NCI-H2227 (cell line): Measurements from ENCODE around the gene MTFR1L.

Source experiments
- DNase-seq: peaks from one replicate; lab custom pipeline; 2025; ENCODE audit not compliant: unreplicated experiment; lab: John Stamatoyannopoulos, UW

MTFR1L gene

DNA sequence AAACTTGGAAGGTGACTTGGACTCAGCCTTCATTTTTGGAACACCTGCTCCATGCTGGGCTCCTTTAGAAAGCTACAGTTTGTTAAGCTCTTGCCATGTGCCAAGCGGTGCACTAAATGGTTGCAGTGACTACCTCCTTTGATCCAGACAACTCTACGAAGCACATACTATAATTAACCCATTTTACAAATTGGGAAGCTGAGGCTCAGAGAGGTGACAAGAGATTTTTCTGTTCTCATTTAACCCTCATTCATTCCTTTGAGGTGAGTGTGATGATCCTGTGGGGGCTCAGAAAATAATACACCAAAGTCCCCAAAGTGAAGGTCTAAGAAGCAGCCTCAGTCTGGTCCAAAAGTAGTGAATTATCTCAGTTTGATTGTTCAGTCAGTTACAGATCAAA, 57.4 kb downstream of the MTFR1L start:
- no peak for DNase-seq

DNA sequence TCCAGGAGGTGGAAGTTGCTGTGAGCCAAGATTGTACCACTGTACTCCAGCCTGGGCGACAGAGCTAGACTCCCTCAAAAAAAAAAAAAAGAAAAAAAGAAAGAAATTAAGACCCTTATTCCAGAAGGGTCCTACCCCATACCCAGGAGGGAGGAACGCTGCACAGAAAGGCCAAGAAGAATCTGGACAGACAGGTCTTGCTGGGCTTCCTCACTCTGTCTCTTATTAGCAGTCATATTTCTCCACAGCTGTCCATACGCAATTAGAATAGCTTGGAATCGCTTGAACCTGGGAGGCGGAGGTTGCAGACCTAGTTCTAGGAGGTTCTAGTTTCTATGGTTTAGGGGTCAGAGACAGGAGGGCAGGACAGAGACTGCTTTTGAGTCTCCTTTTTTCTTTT, 58.9 kb downstream of the MTFR1L start:
- no peak for DNase-seq

DNA sequence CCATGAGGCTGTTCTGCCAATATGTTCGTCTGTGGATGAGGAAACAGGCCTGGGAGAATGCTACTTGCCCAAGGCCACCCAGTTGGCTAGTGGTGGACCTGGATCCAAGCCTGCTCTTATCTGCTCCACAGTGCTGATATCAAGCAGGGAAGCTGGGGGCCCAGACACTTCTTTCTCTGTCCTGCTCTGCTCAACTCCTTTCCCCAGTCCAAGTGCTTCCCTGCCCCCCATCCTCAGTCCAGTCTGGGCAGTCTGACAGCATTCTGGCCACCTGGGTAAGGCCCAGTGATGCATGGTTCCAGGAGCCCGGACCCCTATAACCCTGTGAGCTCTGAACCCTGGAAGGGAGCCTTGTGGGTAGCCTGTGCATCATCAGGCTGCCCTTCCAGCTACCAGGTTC, 59.9 kb downstream of the MTFR1L start:
- no peak for DNase-seq

DNA sequence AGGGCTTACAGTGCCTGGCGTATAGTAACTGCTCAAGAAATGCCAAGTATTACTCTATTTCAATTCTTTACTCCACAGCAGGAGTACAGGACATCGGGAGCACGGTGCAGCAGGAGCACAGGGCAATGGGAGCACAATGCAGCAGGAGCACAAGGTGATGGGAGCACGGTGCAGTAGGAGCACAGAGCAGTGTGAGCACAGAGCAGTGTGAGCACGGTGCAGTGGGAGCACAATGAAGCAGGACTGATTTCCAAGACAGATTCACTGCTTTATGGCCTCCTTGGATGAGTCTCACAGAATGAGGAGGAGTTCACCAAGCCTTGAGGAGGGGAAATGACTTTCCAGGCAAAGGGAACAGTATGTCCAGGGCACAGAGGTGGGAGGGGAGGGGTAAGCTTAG, 60.8 kb downstream of the MTFR1L start:
- no peak for DNase-seq

DNA sequence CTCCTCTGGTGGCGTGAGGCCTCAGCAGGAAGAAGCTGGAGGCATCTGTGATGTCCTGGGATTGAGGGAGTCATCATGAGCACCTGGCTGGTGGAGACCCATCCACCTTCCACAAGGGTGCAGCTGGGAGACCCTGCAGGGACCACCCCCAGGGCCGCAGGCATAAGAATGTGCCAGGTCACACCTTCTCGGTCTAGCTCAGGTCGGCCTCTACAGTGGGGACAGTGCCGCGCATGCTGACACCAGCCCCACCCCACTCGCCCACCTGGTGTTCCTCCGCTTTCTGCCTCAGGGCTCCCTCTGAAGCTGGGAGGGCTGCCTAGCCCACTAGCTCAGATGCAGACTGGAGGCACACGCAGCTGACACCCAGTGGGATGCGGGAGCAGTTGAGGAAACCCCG, 61.5 kb downstream of the MTFR1L start:
- no peak for DNase-seq
